Measurements from ENCODE around the gene SH3PXD2B.

DNA sequence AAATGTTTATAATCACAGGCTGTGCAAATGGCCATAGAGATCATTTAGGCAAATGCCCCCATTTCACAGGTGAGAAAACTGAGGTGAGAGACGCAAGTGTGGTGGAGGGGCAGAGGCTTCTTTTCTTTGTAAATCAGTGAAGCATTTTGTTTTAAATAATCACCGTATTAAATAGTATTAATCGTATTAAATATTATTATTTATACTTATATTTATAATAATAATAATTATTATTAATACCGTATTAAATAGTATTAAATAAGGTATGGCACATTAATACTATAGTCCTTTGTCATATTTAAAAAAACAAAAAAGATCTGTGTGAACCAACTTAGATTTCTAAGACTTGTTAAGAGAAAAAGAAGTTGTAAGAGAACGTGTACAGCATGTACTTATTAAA is 32.6 kb upstream of the SH3PXD2B start:
- TF ChIP-seq, protein P1, sequence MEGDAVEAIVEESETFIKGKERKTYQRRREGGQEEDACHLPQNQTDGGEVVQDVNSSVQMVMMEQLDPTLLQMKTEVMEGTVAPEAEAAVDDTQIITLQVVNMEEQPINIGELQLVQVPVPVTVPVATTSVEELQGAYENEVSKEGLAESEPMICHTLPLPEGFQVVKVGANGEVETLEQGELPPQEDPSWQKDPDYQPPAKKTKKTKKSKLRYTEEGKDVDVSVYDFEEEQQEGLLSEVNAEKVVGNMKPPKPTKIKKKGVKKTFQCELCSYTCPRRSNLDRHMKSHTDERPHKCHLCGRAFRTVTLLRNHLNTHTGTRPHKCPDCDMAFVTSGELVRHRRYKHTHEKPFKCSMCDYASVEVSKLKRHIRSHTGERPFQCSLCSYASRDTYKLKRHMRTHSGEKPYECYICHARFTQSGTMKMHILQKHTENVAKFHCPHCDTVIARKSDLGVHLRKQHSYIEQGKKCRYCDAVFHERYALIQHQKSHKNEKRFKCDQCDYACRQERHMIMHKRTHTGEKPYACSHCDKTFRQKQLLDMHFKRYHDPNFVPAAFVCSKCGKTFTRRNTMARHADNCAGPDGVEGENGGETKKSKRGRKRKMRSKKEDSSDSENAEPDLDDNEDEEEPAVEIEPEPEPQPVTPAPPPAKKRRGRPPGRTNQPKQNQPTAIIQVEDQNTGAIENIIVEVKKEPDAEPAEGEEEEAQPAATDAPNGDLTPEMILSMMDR (IDR thresholded peaks at IDR 0.05), result no peak
- TF ChIP-seq POLR2A (IDR thresholded peaks at IDR 0.05), result no peak

Measured in lower leg skin (tissue), 3 donors.